Activated CD4-positive, alpha-beta T cell treated with anti-CD3 and anti-CD28 coated beads, Interleukin-2, amount 10 ng/mL, durations not matched to agents 7 days and 5 days (primary cell): ENCODE data around the gene SETBP1. TPM values are rescaled to one million over a fixed set of nuclear protein-coding genes. Genes with fewer than 3 reads are reported as not detected.

Experiments used
- CTCF ChIA-PET: fragments of 350-600 bp; sonication (Branson Sonifier 250); formaldehyde crosslinking; loops from one replicate; lab custom pipeline; 2021; ENCODE audit warnings: antibody characterized with exemption; lab: Charles Lee
- POLR2A ChIA-PET: fragments of 350-600 bp; sonication (Branson Sonifier 250); formaldehyde crosslinking; loops from one replicate; lab custom pipeline; 2021; ENCODE audit warnings: antibody characterized with exemption; lab: Charles Lee
- DNase-seq: peaks from one replicate; pipeline ENCODE4 v3.0.0-alpha.2; 2020
- H3K27ac Mint-ChIP-seq: one replicate; pipeline ENCODE4 v1.8.0; 2021; ENCODE audit warnings: mild to moderate bottlenecking, moderate library complexity, mixed read lengths
- H3K27me3 Mint-ChIP-seq: one replicate; pipeline ENCODE4 v1.8.0; 2021; ENCODE audit warnings: mixed read lengths
- H3K36me3 Mint-ChIP-seq: one replicate; pipeline ENCODE4 v1.8.0; 2021; ENCODE audit warnings: low read depth, mixed read lengths
- H3K4me1 Mint-ChIP-seq: one replicate; pipeline ENCODE4 v1.8.0; 2021; ENCODE audit warnings: mixed read lengths
- H3K4me3 Mint-ChIP-seq: one replicate; pipeline ENCODE4 v1.8.0; 2021; ENCODE audit warnings: mild to moderate bottlenecking, moderate library complexity, mixed read lengths
- H3K9me3 Mint-ChIP-seq: one replicate; pipeline ENCODE4 v1.8.0; 2021; ENCODE audit warnings: mixed read lengths
- total RNA-seq, 2 experiments: library from RNA; stranded (reverse); gene quantifications; one replicate each; pipeline ENCODE4 v1.2.3, GENCODE V29; 2021

The SETBP1 gene
- total RNA-seq, 2 experiments from 2014 or later, result 3.7 to 4.4 TPM

DNA sequence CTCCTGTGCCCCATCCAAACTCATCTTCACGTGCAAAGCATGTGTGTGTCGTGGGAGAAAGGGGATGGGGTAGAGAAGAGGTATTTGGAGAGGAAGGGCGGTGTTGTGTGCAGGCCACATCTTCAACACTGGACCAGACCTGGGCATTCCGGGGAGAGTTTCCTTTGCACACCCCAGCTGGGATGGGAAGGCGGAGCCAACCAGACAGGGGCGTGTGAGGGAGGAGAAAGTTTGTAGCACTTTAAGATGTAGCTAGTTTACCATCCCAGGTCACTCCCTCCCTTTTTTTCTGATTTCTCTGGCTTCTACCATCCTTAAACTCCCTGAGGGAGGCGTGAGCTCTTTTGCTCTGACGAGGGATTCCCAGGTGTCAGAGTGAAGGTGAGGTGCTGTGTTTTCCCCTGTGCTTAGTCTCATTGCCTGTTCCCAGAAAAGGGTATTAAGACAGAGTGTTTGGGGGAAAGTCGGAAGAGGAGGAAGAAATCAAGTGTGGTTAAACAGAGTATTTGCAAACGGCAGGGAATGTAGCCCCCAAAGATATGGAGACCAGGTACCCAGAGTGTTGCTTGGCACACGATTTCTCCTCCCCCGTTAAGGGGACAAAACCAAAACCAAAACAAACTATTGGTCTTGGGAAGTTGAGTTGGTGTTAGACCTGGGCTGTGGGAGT is 1.6 kb downstream of the SETBP1 start:
- Mint-ChIP-seq H3K27me3 (peaks cover 35% of the 10 kb centered on the region), H3K9me3 (no peaks in the 10 kb centered on the region), H3K36me3 (peaks cover 1% of the 10 kb centered on the region), H3K27ac (no peak overlapping the region), H3K4me1 (peaks cover 3% of the 10 kb centered on the region), H3K4me3 (no peak overlapping the region)
- no peak for DNase-seq
- POLR2A ChIA-PET, result interaction anchor here (0.6 kb wide), 1 partner anchor 96 kb away, joined by 3 read pairs; no protein-coding TSS in a partner anchor
- CTCF ChIA-PET, result interaction anchor here (1.4 kb wide), 1 partner anchor 531 kb away, joined by 3 read pairs; no protein-coding TSS in a partner anchor

DNA sequence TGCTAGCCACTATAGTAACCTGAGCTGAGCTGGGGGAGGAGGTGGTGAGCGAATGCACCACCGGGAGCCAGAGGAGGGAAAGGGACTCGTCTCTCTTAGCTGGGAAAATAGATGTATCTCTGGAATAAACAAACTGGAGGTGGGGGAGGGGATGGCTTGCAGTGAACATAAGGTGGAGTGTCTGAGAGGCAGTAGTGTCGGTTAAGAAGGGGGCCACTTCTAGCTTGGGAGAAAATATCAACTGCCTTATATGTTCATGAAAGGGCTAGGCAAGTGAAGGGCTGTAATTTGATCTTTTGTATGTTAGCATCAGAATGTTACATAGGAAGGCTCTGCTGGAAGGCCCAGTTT is 2.2 kb downstream of the SETBP1 start:
- Mint-ChIP-seq H3K9me3 (no peaks in the 10 kb centered on the region), H3K4me3 (no peak overlapping the region), H3K4me1 (peaks cover 3% of the 10 kb centered on the region), H3K36me3 (peaks cover 1% of the 10 kb centered on the region), H3K27ac (no peak overlapping the region), H3K27me3 (peaks cover 35% of the 10 kb centered on the region)
- ChIA-PET POLR2A (no interaction called here), CTCF (interaction anchor here (1.4 kb wide), 1 partner anchor 530 kb away, joined by 3 read pairs; no protein-coding TSS in a partner anchor)
- no peak for DNase-seq

DNA sequence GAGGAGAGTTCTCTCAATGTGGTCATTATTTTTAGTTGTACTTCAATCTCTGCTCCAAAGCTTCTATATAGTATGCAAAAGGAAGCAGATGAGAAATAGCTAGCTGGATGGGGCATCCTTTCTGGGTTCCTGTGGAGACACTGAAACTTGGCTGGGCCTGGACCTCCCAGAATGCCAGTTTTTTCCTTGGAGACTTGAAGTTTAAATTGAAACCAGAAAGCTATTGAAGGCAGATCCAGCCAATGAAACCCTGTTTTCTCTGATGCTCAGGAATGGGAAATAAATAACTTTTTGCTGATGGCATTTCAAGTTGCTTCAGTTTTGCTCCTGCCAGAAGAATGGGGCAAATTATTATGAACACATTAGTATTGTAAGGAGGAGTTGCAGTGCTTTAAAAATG is 2.9 kb downstream of the SETBP1 start:
- peaks cover 1% of the 10 kb centered on the region for H3K36me3 Mint-ChIP-seq
- no peak overlapping the region for H3K4me3 Mint-ChIP-seq
- H3K27me3 Mint-ChIP-seq, result peaks cover 31% of the 10 kb centered on the region
- ChIA-PET POLR2A (no interaction called here), CTCF (interaction anchor here (1.3 to 1.4 kb wide), 2 partner anchors 46 to 529 kb away, joined by 3 to 5 read pairs; no protein-coding TSS in a partner anchor)
- H3K27ac Mint-ChIP-seq, result no peak overlapping the region
- H3K9me3 Mint-ChIP-seq, result no peaks in the 10 kb centered on the region
- no peak for DNase-seq
- peaks cover 2% of the 10 kb centered on the region for H3K4me1 Mint-ChIP-seq

DNA sequence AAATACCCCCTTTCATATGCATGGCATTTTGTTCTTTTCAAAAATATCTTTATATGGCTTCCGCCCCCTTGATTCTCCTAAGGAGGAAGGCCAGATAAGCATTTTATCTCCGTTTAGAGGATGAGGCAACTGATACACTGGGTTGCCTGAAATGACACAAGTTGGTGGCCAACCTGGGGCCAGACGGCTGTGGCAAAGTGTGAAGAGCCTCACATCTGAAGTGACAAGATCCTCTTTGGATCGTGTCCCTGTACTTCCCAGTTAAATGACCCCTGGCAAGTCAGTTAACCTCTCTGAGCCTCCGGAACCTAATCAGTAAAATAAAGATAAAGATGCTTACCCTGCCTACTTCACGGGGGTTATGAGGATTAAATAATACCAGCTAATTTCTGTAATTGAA is 4.6 kb downstream of the SETBP1 start:
- POLR2A ChIA-PET, result no interaction called here
- peaks cover 36% of the 10 kb centered on the region for H3K27me3 Mint-ChIP-seq
- H3K27ac Mint-ChIP-seq, result no peak overlapping the region
- no peaks in the 10 kb centered on the region for H3K4me1 Mint-ChIP-seq
- peaks cover 1% of the 10 kb centered on the region for H3K36me3 Mint-ChIP-seq
- no peak for DNase-seq
- CTCF ChIA-PET, result interaction anchor here (1.5 kb wide), 1 partner anchor 21 kb away, joined by 3 read pairs; no protein-coding TSS in a partner anchor
- H3K9me3 Mint-ChIP-seq, result no peaks in the 10 kb centered on the region
- H3K4me3 Mint-ChIP-seq, result no peak overlapping the region

DNA sequence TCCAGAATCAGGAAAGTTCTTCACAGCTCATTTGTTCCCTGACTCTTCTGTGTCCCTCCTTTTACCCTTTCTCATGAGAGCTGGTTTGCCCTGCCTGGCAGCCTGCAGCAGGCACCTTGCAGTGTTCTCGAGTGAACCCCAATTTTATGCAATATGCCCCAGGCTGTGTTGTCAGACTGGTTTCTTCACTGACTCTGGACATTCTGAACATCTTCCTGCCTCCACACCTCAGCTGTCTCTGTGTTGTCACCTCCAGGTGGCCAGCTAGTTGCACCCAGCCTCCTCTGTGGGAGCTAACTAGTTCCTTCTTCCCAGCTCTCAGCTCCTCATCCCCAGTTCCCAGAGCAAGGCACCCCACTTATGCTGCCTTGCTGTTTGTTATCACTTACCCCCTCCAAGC is 5.5 kb downstream of the SETBP1 start:
- peaks cover 37% of the 10 kb centered on the region for H3K27me3 Mint-ChIP-seq
- no peaks in the 10 kb centered on the region for H3K9me3 Mint-ChIP-seq
- ChIA-PET POLR2A (no interaction called here), CTCF (interaction anchor here (1.5 kb wide), 1 partner anchor 20 kb away, joined by 3 read pairs; no protein-coding TSS in a partner anchor)
- H3K36me3 Mint-ChIP-seq, result no peaks in the 10 kb centered on the region
- H3K27ac Mint-ChIP-seq, result no peak overlapping the region
- DNase-seq, result no peak
- no peaks in the 10 kb centered on the region for H3K4me1 Mint-ChIP-seq
- no peak overlapping the region for H3K4me3 Mint-ChIP-seq

DNA sequence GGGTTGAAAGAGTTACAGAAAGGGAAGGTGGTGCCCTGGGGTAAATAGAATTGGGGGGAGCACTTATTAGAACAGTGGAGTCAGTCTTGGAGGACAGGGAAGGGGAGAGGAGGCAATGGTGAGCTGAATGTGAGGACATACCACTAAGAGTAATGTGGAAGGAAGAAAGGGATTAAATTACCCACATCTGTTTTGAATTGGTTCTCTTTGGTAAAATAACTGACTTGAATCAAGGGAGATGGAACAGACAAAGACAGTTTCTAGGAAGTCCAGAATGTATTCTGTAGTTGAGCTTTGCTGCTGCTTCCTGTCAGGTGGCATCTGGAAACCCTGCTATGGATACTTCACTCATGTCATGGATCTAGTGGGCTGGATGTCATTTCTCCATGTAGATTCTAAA is 6.7 kb downstream of the SETBP1 start:
- Mint-ChIP-seq H3K36me3 (no peaks in the 10 kb centered on the region), H3K4me3 (no peak overlapping the region), H3K9me3 (no peaks in the 10 kb centered on the region), H3K27me3 (peaks cover 46% of the 10 kb centered on the region), H3K27ac (no peak overlapping the region), H3K4me1 (no peaks in the 10 kb centered on the region)
- ChIA-PET CTCF (interaction anchor here (0.8 to 1.2 kb wide), 3 partner anchors 15 to 145 kb away, joined by 3 read pairs; no protein-coding TSS in a partner anchor), POLR2A (no interaction called here)
- no peak for DNase-seq

DNA sequence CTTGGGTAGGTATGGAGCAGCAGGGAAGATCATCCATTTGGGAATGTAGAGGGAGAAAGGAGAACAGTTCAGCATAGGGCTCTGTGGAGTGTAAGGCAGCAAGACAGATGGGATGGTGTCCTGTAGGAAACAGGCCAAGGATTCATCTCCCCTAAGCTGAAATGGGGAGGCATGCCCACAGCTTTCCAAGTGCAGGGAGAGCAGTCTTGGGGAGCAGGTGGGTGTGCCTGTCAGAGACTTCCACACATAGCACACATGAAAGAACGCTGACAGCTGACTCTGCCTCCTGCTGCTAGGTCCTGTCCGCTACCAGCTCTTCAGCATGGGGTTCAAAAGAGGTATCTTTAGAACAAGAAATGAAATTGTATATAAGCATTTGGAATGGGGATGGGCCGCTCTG is 9.0 kb downstream of the SETBP1 start:
- CTCF ChIA-PET, result no interaction called here

DNA sequence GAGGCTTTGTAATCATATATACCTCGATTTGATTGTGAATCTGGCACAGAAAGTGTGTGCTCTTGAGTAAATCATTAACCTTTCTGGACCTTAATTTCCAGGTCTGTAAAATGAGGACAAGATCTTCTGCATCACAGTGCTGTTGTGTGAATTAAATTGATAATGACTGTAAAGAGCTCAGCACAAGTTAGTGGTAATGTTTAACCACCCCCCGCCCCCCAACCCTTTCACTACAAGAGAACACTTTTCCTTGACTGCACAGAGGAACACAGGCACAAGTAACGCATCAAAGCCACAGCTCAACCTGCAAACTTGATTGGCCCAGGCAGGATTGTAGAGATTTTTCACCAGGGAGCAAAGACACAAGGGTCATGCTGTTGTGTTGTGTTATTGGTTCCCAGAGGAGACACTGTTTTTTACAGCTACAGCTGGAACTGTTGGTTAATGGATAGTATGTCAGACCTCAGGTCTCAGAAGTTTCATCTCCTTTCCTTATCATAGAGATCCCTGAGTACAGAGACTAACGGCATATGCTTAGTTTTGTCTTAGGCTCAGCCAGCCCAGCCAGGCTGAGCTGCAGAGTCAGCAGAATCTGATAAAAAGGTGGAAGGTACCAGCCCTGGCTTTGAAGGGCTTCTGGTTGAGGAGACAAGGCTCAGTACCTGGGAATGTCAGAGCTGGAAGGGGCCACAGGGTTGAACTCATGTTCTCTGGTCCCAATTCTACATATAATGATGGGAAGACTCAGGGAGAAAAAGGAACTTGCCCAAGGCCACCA is 10.6 kb downstream of the SETBP1 start:
- H3K27ac Mint-ChIP-seq, result no peak overlapping the region
- H3K9me3 Mint-ChIP-seq, result peaks cover 3% of the 10 kb centered on the region
- no peaks in the 10 kb centered on the region for H3K4me1 Mint-ChIP-seq
- ChIA-PET POLR2A (no interaction called here), CTCF (interaction anchor here (1.2 kb wide), 1 partner anchor 12 kb away, joined by 3 read pairs; no protein-coding TSS in a partner anchor)
- no peaks in the 10 kb centered on the region for H3K36me3 Mint-ChIP-seq
- H3K27me3 Mint-ChIP-seq, result peaks cover 51% of the 10 kb centered on the region
- no peak overlapping the region for H3K4me3 Mint-ChIP-seq
- DNase-seq, result no peak

More for the DNA sequence above, 9.0 kb downstream of the SETBP1 start:
- Mint-ChIP-seq H3K36me3 (no peaks in the 10 kb centered on the region), H3K9me3 (peaks cover 3% of the 10 kb centered on the region), H3K4me3 (no peak overlapping the region), H3K4me1 (no peaks in the 10 kb centered on the region), H3K27ac (no peak overlapping the region), H3K27me3 (peaks cover 51% of the 10 kb centered on the region)
- DNase-seq, result no peak
- POLR2A ChIA-PET, result no interaction called here

DNA sequence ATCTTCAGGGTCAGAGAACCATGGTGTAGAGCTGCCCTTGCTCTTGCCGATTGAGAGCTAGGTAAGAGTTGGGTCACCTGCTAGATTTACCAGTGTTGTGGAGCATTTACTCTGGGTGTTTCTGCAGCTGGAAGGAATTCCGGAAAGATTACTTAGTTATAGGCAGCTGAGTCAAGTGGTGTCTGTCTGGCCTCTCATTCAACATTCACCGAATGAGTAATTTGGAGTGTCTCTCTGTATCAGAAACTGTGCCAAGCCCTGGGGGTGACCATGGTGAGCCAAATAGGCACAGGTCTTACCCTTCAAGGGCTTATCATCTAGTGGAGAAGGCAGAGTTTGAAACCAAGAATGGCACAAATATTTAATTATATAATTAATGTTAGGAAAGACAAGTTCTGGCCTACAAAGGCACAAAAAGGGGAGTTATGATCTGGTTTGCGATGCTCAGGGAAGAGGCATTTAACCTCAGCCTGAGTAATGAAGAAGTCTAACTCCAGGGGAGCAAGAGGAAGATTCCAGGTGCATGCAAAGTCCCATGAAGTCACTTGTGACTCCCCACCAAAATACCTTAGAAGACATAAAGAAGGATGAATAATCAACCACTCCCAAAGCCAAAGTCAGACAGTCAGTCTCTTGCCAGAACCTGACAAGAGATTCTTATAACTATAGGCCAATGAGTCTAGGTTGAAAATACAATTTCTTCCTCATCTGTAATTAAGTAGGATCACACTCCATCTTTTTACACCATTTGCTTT is 12.5 kb downstream of the SETBP1 start:
- peaks cover 2% of the 10 kb centered on the region for H3K4me1 Mint-ChIP-seq
- ChIA-PET CTCF (no interaction called here), POLR2A (no interaction called here)
- peaks cover 3% of the 10 kb centered on the region for H3K9me3 Mint-ChIP-seq
- DNase-seq, result no peak
- H3K27ac Mint-ChIP-seq, result no peak overlapping the region
- H3K4me3 Mint-ChIP-seq, result no peak overlapping the region
- no peaks in the 10 kb centered on the region for H3K36me3 Mint-ChIP-seq
- H3K27me3 Mint-ChIP-seq, result peaks cover 48% of the 10 kb centered on the region

DNA sequence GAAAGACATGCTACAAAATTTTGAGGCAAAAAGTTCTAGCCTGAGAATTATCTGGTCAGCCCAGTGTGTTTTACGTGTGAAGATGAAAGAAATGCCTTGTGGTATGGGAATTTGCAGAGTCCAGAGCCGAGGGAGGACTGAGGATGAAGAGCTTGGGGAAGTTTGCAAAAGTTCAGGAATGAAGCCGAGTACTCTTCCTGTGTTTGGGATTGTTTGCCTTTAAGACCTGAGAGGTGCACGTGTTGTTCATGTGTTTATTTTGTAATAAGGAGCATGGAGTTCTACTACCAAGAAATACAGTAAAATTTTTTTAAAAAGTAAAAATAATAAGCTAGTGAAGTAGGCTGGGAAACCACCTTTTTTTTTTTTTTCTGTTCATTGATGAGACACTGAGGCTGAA is 14.8 kb downstream of the SETBP1 start:
- no peak for DNase-seq
- Mint-ChIP-seq H3K36me3 (no peaks in the 10 kb centered on the region), H3K4me1 (peaks cover 5% of the 10 kb centered on the region), H3K27ac (no peak overlapping the region), H3K4me3 (no peak overlapping the region), H3K27me3 (peaks cover 46% of the 10 kb centered on the region), H3K9me3 (peaks cover 3% of the 10 kb centered on the region)
- CTCF ChIA-PET, result interaction anchor here (1.3 kb wide), 1 partner anchor 38 kb away, joined by 3 read pairs; no protein-coding TSS in a partner anchor
- POLR2A ChIA-PET, result no interaction called here

DNA sequence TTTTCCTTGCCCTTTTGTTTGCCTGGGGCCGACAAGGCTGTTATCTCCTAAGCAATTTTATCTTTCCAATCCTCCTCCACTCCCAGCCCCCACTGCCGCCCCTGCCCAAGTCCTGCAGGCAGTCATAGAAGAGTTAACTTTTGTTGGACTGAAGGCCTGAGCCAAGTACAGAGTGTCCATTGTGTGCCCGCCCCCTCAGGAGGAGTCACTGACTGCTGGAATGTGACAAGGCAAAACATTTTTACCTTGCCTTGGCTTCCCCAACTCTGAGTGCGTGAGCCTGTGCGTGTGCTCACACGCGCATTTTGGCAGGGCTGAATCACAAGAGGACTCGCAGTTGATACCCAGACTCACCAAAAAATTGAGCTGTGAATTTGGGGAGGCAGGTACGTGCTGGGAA is 16.2 kb downstream of the SETBP1 start:
- H3K4me3 Mint-ChIP-seq, result no peak overlapping the region
- peaks cover 3% of the 10 kb centered on the region for H3K9me3 Mint-ChIP-seq
- DNase-seq, result no peak
- H3K4me1 Mint-ChIP-seq, result peaks cover 5% of the 10 kb centered on the region
- peaks cover 38% of the 10 kb centered on the region for H3K27me3 Mint-ChIP-seq
- POLR2A ChIA-PET, result no interaction called here
- CTCF ChIA-PET, result no interaction called here
- no peaks in the 10 kb centered on the region for H3K36me3 Mint-ChIP-seq
- H3K27ac Mint-ChIP-seq, result no peak overlapping the region

DNA sequence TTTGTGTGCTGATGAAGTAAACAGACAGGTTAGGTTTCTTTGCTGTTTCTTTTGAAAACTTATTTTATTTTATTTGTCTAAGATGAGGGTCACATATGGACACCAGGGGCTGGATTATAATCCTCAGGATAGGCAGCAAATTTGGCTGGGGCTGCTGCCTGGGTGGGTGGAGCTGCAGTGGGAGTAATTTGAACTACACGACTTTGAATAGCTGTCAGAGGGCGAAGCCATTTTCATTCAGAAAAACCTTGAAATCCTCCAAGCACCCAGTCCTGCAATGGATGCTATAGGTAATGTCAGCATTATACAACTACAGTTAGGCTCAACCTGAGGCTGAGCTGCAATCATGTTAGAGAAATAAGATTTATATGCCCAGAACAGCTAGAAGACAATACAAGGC is 16.6 kb downstream of the SETBP1 start:
- ChIA-PET POLR2A (no interaction called here), CTCF (no interaction called here)
- Mint-ChIP-seq H3K9me3 (peaks cover 3% of the 10 kb centered on the region), H3K27ac (no peak overlapping the region), H3K4me3 (no peak overlapping the region), H3K36me3 (no peaks in the 10 kb centered on the region), H3K27me3 (peaks cover 38% of the 10 kb centered on the region), H3K4me1 (peaks cover 5% of the 10 kb centered on the region)
- DNase-seq, result no peak
